SIG-M5 treated with dmso at 0.1 percent for 504 hours (cell line): ENCODE results near the gene NBPF1.
"Not testable (repeated sequence)": the region's sequence is repeated elsewhere in the genome, so short reads cannot be mapped to it uniquely, and the experiment has no call there.

ENCODE experiments used
- DNase-seq: peaks from one replicate; lab custom pipeline; 2025; ENCODE audit not compliant: unreplicated experiment; lab: John Stamatoyannopoulos, UW

The NBPF1 gene

GRCh38 chr1:16623812-16624719, 10.7 kb upstream of the NBPF1 start:
- not testable (repeated sequence) for DNase-seq

GRCh38 chr1:16623337-16623736, 10.0 kb upstream of the NBPF1 start:
- not testable (repeated sequence) for DNase-seq

DNA sequence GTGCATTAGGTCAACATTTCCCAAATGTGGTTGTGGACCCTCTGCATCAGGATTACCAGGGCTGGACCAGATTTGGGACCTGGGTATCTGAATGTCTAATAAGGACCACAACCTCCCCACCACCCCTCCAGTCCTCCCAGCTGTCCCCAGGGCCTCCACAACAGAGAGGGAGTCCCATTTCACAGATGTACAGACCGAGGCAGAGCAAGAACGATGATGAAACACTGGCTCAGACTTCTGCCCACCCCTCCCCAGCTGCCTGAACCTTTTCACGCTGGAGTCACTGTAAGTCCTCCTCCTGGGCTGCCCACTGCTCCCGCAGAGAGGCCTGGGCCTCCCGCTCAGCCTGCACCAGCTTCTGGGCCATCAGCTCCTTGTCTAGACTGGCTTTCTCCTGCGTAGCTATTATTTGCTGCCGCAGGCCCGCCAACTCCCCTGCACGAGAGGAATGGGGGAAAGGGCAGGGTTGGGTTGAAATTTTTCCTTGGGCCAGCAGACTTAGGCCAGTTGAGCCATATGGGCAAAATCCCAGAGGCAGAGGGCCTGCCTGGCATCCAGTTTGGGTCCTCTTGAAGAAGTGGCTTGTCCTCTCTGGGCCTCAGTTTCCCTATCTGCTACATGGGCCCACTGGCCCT, 8.4 kb upstream of the NBPF1 start:
- not testable (repeated sequence) for DNase-seq

GRCh38 chr1:16621300-16621658, 7.9 kb upstream of the NBPF1 start:
- no peak for DNase-seq

DNA sequence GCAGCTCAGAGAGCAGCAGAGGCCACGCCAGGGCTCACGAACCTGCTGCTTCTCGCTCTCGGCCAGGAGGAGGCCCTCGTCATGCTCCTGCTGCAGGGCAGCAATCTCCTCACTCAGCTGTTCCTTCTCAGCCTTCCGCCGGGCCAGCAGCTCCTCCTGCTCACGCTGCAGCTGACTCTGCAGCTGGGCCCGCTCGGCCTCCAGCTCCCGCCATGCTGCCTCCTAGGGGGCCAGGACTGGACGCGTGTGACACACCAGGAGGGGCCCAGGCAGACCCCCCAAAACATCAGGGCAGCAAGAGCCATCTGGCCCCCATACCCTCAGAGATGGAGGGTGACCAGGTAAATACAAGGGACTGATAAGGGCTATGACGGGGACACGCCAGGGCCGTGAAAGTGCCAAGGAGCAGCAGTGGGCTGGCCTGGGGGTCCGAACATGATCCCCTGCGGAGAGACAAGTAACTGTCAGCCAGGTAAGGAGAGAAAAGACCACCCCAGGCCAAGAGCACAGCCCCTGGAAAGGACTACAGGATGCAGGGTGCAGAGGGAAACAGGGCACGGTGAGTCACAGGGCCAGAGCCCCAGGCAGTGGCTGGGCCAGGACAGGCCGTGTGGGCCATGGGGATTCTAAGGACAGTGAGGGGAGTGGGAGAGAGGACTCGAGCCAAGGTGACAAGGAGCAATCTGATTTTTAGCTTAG, 6.6 kb upstream of the NBPF1 start:
- DNase-seq, result not testable (repeated sequence)

DNA sequence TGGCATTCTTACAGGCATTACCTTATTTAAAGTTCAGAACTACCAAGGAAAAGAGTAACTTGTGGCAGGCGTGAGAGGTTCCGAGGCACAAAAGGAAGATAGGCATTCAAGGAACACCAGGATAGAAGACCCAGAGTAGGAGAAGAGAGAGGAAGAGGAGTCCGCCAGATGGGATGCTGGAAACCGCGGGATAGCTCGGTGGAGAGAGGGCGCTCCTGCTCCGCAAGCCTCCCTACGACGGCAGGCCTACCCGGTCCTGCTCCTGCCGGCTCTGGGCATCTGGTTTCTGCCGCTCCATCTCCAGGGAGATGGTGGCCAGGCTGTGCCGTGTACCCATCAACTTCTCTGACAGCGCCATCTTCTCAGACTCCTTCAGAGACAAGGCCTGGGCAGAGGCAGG, 5.4 kb upstream of the NBPF1 start:
- DNase-seq, result no peak

GRCh38 chr1:16617778-16618580, 4.6 kb upstream of the NBPF1 start:
- no peak for DNase-seq

DNA sequence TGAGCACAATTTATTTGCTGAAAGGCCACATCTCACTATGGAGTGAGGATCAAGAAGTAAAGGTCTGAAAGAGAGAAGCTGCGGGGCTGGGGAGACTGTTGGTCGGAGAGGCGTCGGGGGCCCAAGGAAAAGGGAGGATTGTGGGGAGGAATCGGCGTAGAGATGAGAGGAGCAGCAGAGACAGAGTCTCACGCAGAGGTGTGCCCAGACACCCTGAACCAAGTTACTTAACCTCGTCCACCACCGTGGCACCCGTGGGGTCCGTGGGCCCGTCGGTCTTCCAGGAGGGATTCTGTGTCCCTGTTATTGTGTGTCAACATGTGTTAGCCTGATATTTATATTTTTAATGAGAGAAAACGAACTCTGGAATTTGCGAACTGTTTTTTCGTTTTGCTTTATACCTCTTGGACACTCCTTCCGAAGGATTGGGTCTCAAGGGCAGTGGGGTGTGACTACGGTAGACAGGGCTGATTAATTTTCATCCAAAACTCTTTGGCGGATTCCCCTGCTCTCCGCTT, 3.8 kb upstream of the NBPF1 start:
- no peak for DNase-seq

DNA sequence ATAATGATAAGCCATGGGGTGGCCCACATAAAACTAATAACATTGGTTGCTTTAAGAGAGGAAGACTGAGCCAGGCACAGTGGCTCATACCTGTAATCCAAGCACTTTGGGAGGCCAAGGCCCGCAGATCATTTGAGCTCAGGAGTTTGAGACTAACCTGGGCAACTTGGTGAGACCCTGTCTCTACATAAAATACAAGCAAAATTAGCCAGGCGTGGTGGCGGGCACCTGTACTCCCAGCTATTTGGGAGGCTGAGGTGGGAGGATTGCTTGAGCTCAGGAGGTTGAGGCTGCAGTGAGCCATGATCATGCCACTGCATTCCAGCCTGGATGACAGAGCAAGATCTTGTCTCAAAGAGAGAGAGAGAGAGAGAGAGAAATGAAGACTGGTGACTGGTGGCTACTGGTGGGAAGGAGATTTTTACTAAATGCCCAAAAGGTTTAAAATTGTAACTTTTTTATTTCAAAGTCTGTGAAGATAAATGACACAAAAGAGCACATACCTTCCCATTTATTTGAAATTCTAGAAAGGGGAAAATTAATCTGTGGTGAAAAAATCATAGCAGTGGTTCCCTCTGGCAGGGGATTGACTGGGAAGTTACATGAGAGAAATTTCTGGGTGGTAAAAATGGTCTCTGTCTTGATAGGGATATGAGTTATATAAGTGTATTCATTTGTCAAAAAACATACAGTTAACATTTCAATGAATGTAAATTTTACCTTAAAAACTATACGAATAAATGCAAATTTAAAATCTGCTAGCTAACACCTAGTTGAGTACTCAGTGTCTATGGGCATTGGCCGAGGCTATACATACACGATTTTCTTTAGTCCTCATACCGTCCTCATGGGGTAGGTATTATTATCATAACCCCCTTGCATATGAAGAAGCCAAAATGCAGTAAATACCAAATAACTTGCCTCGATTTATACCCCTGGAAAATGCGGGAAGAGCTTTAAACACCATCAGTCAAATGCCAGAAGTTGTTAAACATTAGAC, 2.2 kb upstream of the NBPF1 start:
- DNase-seq, result no peak

GRCh38 chr1:16614361-16615252, 1.2 kb upstream of the NBPF1 start:
- DNase-seq, result no peak

- peak; percentile 73 for DNase-seq
These were observed 812 bp downstream of the NBPF1 start for GRCh38 chr1:16612332-16613172.

DNA sequence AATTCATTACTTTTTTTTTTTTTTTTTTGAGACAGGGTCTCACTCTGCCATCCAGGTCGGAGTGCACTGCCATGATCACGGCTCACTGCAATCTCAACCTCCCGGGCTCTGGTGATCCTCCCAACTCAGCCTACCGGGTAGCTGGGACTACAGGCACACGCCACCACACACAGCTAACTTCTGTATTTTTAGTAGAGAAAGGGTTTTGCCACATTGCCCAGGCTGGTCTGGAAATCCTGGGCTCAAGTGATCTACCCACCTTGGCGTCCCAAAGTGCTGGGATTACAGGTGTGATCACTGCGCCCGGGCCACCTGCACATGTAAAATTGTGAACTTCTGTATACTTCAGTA, 1.4 kb downstream of the NBPF1 start:
- not testable (repeated sequence) for DNase-seq

DNA sequence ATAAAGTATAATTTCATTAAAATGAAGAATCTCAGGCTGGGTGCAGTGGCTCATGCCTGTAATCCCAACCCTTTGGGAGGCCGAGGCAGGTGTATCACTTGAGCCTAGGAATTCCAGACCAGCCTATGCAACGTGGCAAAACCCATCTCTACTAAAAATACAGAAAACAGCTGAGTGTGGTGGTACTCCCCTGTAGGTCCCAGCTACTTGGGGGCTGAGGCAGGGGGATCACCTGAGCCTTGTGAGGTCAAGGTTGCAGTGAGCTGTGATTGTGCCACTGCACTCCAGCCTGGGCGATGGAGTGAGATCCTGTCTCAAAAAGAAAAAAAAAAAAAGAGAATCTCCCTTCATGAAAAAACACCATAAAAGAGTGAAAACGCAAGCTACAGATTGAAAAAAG, 2.2 kb downstream of the NBPF1 start:
- not testable (repeated sequence) for DNase-seq

- not testable (repeated sequence) for DNase-seq
These were observed 2.8 kb downstream of the NBPF1 start for GRCh38 chr1:16610553-16610952.

GRCh38 chr1:16609761-16610160, 3.6 kb downstream of the NBPF1 start:
- not testable (repeated sequence) for DNase-seq

DNA sequence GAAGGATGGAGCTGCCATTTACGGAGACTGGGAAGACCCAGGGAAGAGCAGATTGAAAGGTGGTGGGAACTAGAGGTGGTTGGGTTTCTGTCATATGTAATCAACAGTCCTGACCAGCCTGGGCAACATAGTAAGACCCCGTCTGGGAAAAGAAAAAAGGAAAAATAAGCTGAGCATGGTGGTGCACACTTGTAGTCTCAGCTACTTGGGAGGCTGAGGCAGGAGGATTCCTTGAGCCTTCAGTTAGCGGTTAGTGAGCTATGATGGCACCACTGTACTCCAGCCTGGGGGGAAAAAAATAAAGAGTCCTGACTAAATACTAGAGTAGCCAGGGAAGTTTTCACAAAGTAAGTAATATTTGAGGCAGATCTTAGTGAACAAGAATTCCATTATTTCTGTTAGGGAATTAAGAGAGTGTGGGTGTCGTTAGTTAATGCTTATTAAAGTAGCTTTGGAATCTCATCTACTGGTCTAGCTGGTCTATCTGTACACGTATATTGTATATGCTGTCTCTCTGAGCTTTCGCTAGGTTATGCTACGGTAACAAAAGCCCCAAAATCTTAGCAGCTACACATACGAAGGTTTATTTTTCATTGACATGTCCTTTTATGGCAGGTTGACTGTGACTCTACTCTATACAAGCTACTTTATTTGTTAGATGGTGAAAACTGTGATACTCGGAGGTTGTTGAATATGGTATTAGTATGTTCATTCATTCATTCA, 4.4 kb downstream of the NBPF1 start:
- DNase-seq, result no peak
